IMR-90 (cell line): ENCODE results near the gene TNFRSF18.

Source experiments
- BHLHE40 ChIP-seq: fragments of 150-350 bp; IDR thresholded peaks from 2 replicates; pipeline ENCODE4 v1.6.1; 2016; ENCODE audit warnings: mild to moderate bottlenecking, low read depth, low read length
- CHD1 ChIP-seq: IDR thresholded peaks from 2 replicates; pipeline ENCODE4 v1.6.1; 2012; ENCODE audit warnings: low read depth, low read length, improper control_type of control experiment
- FOS ChIP-seq: fragments of 150-350 bp; IDR thresholded peaks from 2 replicates; pipeline ENCODE4 v1.6.1; 2016; ENCODE audit warnings: low read depth, low read length
- MAFK ChIP-seq: IDR thresholded peaks from 2 replicates; pipeline ENCODE4 v1.6.1; 2012; ENCODE audit warnings: low read depth, low read length, improper control_type of control experiment
- POLR2A ChIP-seq: IDR thresholded peaks from 2 replicates; pipeline ENCODE4 v1.6.1; 2012; ENCODE audit warnings: mild to moderate bottlenecking, low read depth, low read length
- RAD21 ChIP-seq: IDR thresholded peaks from 2 replicates; pipeline ENCODE4 v1.6.1; 2012; ENCODE audit warnings: low read length, improper control_type of control experiment
- RCOR1 ChIP-seq: IDR thresholded peaks from 2 replicates; pipeline ENCODE4 v1.6.1; 2012; ENCODE audit warnings: mild to moderate bottlenecking, low read length, improper control_type of control experiment; ENCODE audit not compliant: insufficient replicate concordance
- SMC3 ChIP-seq: fragments of 150-350 bp; IDR thresholded peaks from 2 replicates; pipeline ENCODE4 v1.6.1; 2016; ENCODE audit warnings: low read depth, mild to moderate bottlenecking, antibody characterized with exemption, low read length, moderate library complexity
- TF ChIP-seq, protein P1 (sequence below): conservative IDR thresholded peaks from 2 replicates; pipeline ENCODE4 v1.5.1; 2012; ENCODE audit warnings: mild to moderate bottlenecking, low read depth, low read length, improper control_type of control experiment

DNA sequence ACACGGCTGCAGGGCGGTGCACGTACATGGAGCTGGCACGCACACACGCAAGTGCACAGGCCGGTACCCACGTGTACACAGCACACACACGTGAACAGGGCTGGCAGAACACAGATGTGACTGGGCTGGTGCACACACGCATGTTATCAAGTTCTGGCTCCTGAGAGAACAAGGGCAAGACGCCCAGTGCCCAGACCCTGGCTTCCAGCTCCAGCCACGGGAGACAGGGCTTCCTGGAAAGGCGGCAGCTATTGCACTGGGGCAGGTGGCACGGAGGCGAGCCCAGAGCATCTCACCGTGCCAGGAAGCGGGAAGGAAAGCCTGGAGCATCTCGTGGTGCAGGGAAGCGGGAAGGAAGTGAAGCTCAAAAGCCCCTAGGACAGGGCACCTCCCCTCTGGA lies 19.5 kb upstream of the TNFRSF18 start:
- TF ChIP-seq BHLHE40 (no peak), MAFK (no peak), RAD21 (no peak), POLR2A (no peak), FOS (no peak), CHD1 (no peak), SMC3 (no peak), RCOR1 (no peak)
- TF ChIP-seq, protein P1, sequence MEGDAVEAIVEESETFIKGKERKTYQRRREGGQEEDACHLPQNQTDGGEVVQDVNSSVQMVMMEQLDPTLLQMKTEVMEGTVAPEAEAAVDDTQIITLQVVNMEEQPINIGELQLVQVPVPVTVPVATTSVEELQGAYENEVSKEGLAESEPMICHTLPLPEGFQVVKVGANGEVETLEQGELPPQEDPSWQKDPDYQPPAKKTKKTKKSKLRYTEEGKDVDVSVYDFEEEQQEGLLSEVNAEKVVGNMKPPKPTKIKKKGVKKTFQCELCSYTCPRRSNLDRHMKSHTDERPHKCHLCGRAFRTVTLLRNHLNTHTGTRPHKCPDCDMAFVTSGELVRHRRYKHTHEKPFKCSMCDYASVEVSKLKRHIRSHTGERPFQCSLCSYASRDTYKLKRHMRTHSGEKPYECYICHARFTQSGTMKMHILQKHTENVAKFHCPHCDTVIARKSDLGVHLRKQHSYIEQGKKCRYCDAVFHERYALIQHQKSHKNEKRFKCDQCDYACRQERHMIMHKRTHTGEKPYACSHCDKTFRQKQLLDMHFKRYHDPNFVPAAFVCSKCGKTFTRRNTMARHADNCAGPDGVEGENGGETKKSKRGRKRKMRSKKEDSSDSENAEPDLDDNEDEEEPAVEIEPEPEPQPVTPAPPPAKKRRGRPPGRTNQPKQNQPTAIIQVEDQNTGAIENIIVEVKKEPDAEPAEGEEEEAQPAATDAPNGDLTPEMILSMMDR: no peak
